GM18519 (cell line): Measurements from ENCODE around the gene ZNF484.
"Not testable (repeated sequence)": the region's sequence is repeated elsewhere in the genome, so short reads cannot be mapped to it uniquely, and the experiment has no call there.

Source experiments
- ATAC-seq: cut with Tn5 transposase; IDR thresholded peaks from one replicate; pipeline ENCODE4 v1.9.1; 2021; ENCODE audit warnings: mild to moderate bottlenecking, moderate library complexity; ENCODE audit not compliant: unreplicated experiment, low FRiP score

ZNF484 gene

GRCh38 chr9:92864152-92864551 lies 13.7 kb downstream of the ZNF484 start:
- ATAC-seq, result no peak

- ATAC-seq, result no peak
Measured at GRCh38 chr9:92860867-92861266, 17.0 kb downstream of the ZNF484 start.

DNA sequence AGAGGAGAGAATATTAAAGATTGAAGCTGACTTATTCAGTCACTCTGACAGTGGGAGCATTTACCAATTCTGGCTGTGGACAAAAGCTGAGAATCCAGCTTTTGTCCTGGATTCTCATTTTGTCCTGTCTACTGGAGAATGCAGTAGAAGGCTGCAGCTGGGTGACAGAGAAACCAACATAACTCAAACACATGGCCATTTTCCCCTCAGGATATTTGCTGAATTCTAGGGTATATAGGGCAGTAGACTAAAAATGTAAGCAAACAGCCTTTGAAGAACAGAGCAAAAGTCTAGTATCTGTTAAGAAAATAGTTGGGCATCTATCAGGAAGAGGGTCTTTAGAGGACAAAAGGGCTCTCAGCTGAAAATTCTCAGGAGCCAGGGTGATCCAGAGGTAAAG lies 20.6 kb downstream of the ZNF484 start:
- ATAC-seq, result no peak

DNA sequence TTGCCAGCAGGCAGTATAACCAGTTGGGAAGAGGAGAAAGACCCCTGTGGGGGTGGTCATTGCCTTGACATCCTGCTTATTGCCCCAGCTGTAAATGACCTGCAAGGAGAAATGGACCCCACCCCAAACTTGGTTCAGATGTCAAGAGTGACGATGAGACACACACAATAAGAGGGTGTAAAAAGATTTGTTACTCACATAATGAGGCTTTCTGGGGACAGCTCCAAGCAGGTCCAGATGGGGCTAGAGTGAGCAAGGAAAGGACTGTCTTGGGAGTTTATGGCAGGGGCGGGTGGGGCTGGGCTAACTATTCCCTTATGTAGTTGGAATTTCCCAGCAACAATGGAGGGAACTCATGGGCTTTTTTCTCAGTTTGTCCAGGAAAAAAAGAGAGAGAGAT lies 24.1 kb downstream of the ZNF484 start:
- ATAC-seq, result no peak

DNA sequence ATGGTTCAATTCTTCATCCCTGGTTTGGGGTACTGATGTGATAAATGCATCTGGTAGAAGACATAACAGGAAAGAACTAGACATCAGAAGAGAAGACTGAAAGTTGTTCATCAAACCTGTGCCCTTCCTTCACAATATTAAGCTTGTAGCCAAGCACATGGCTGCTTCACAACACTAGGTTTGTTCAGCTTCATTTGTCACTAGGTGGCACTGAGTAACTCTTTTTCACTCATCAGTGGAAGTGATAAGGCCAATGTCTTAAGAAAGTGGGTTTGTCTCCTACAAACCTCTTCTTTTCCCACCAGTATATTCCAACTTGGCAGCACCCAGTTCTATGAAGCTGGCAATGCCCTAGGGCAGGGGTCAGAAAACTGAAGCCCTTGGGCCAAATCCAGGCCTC lies 26.9 kb downstream of the ZNF484 start:
- no peak for ATAC-seq

- not testable (repeated sequence) for ATAC-seq
Measured at GRCh38 chr9:92848740-92849139, 29.1 kb downstream of the ZNF484 start.

- ATAC-seq, result no peak
Measured at GRCh38 chr9:92846662-92847145, 31.1 kb downstream of the ZNF484 start.

DNA sequence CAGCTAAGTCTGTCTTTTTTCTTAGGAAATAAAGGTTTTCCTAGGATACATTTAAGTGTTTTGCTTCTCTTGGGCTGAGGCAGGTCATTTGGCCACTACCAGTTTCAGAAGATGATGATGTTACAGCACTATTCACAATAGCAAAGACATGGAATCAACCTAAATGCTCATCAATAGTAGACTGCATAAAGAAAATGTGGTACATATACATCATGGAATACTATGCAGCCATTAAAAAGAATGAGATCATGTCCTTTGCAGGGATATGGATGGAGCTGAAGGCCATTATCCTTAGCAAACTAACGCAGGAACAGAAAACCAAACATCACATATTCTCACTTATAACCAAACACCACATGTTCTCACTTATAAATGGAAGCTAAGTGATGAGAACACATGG lies 39.4 kb downstream of the ZNF484 start:
- not testable (repeated sequence) for ATAC-seq

DNA sequence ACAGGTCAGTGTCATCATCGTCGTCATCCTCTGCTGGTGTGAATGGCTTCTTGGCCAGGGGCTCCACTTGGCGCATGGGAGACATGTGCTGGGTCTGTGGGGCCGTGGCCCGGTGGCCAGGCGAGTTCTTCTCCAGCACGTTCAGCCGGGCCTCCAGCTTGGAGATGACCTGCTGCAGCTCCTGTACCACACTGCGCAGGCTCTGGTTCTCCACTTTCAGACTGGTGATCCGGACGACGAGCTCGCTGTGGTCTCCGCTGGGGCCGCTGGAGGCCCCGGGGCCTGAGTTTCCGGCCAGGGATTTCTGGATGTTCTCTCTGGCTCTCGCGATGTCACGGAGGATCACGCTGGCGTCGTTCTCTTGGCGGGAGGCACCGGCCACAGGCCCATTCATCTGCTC lies 40.6 kb downstream of the ZNF484 start:
- no peak for ATAC-seq

DNA sequence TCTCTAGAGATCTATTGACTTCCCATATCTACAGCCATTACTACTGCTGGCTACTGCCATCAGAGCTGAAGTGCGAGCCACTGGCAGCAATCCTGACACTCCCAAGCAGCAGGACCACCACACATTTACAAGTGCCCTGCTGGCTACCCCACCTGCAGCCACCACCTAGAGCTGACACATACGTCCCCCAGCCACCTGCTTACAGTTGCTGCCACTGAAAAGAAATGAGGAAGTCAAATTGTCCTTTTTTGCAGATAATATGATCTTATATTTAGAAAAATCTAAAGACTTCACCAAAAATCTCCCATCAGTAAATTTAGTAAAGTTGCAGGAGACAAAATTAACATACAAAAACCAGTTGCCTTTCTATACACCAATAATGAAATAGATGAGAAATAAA lies 48.4 kb downstream of the ZNF484 start:
- no peak for ATAC-seq

DNA sequence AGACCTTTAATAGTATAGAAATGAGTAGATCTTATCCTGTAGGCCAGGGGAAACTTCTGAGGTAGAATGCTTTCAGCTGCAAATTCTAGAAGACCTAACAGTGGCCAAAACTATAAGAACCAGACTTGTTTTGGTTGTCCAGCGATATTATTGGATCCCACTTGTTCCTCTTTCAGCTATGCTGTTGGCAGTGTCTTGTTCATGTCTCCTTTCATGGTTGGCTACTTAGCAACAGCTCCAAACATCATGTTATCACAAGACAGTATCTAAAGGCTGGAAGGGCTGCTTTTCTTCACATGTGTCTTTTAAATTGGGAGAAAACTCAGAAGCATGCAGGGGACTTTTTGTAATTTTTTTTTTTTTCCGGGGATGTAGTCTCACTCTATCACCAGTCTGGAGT lies 52.8 kb downstream of the ZNF484 start:
- ATAC-seq, result not testable (repeated sequence)

- no peak for ATAC-seq
Measured at GRCh38 chr9:92820964-92821363, 56.9 kb downstream of the ZNF484 start.

DNA sequence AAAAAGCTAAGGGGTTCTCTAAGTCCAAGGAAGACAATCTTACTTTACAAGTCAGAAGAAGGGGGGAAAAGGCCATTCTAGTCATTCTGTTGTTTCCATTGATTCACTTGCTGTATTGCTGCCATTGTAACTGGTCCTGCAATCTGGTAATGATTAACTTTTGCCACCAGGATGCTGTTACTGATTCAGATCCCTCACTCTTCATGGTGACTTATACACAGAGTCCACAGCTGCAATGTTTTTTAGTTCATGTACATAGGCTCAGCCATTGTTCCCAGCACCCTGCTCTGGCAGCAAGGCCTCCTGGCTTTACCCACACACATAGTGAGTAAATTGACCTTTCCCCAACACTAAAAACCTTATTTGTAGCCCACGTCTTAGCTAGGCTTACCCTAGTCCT lies 57.9 kb downstream of the ZNF484 start:
- ATAC-seq, result not testable (repeated sequence)

- ATAC-seq, result not testable (repeated sequence)
Measured at GRCh38 chr9:92809629-92810326, 68.1 kb downstream of the ZNF484 start.

DNA sequence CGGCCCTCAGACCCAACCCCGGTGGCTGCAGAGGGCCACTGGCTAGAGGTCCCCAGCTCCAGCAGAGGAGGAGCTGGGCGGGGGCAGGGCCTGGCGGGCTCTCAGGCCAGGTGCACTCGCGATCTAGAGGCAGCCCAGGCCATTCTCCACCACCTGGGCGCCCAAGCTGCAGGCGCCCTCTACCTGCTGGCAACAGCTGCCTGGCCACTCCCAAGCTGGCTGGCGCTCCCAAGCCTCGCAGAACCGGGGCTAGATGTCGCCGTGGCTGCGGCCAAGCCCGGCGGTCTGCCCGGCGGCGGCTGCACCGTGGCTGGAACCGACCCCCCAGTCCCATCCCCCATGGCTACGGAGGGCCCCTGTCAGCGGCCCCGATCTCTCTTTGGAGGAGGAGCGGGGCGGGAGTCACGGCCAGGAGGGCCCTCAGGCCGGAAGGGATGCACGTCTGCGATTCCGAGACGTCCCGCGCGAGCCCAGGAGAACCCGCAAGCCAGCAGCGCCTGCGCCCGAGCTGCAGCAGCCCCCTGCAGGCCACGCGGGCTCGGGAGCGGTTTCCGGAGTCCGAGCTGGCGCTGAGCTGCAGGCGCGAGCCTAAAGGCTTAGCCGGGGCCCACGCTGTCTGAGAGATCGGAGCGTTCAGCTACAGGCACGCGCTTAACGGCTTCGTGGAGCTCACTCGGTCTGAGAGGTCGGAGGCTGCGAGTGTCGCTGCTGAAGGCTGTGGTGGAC lies 68.9 kb downstream of the ZNF484 start:
- no peak for ATAC-seq

DNA sequence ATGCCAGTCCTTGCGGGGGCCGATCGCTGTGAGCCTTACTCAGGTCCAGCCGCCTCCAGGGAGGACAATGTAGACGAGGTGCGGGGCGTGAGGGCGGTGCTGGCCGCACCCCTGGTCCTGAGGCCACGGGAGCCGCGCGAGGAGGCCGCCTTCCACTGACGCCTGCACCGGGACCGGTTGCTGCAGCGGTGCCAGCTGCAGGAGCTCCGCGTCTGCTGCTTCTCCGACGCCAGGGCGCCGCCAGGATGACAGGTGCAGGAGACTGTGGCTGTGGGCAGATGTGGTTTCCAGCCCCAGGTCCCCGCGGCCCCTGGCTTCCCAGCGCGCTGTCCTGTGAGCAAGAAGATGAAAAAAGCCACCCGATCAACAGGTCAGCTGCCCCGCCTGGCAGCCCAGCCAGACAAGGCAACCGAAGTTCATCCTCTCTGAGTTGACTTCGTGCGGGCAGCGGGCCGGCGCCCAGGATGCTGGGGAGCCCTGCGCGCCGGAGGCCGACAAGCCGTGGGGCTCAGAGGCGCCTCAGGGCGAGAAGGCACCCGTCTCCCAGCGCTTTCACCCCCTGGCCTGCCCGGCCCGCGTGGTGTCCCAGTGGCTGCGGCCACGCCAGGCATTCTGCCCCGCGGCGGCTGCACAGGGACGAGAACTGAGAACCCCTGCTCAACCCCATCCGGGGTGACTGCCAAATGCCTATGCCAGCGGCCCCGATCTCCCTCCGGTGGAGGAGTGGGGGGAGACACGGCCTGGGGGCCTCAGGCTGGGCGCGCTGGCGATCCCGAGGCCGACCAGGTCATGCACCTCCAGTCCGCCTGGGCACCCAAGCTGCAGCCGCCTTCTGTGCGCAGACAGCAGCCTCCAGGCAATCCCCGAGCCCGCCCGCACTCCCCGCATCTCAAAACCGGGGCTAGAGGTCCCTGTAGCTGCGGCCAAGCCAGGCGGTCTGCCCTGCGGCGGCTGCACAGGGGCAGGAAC lies 69.8 kb downstream of the ZNF484 start:
- no peak for ATAC-seq

DNA sequence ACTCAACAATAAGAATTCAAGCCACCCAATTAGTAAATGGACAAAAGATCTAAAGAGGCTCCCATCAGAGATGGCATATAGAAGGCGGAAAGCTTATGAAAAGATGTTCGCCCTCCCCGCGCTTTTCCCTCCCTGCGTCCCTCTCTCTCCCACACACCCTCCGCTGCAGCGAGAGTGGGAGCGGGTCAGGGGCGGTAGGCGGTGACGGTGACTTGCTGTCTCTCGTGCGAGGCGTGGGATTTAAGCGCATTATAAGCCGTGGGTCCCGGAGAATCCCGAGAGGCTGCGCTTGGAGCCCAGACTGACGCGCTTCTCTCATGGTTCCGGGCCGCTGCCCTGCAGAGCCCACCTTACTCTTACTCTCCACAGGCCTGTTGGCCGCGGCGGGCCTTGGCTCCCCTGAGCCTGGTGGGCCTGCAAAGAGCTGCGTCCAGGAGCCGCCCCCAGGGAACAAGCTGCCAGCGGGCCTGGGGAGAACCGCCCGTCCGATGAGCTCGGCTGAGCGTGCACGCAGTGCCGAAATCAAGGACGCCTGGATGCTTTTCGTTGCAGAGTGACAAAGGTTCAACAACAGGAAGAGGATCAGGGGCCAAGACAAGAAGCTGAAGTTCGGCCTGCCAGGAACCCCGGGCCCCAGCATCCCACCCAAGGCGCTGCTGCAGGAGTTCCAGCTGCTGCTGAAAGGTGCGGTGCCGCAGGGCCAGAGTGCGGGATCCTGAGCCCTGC lies 70.6 kb downstream of the ZNF484 start:
- ATAC-seq, result no peak

GRCh38 chr9:92804727-92805126 lies 73.1 kb downstream of the ZNF484 start:
- ATAC-seq, result no peak

- ATAC-seq, result no peak
Measured at GRCh38 chr9:92798358-92798757, 79.5 kb downstream of the ZNF484 start.

- not testable (repeated sequence) for ATAC-seq
Measured at GRCh38 chr9:92796337-92796804, 81.5 kb downstream of the ZNF484 start.
